GM21360 (cell line): Measurements from ENCODE around the gene SDR42E2.
"Not testable (repeated sequence)": the region's sequence is repeated elsewhere in the genome, so short reads cannot be mapped to it uniquely, and the experiment has no call there.

Experiments used
- ATAC-seq: cut with Tn5 transposase; IDR thresholded peaks from one replicate; pipeline ENCODE4 v1.9.1; 2021; ENCODE audit warnings: mild to moderate bottlenecking, moderate library complexity; ENCODE audit not compliant: unreplicated experiment

Gene SDR42E2

GRCh38 chr16:22190776-22191531, 28.6 kb downstream of the SDR42E2 start:
- peak; percentile 40 for ATAC-seq

- ATAC-seq, result no peak
Observed at GRCh38 chr16:22191532-22192260, 29.4 kb downstream of the SDR42E2 start.

- ATAC-seq, result peak; percentile 21
Observed at GRCh38 chr16:22192261-22193062, 30.2 kb downstream of the SDR42E2 start.

DNA sequence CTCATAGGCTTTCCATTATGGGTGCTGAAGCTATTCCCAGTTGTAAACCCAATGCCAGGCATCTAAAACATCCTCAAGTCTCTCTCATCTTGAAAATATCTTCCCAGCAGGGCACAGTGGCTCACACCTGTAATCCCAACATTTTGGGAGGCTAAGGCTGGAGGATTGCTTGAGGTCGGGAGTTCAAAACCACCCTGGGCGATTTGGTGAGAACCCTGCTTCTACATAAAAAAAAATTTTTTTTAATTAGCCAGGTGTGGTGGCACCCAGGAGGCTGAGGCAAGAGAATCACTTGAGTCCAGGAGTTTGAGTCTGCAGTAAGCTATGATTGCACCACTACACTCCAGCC, 30.7 kb downstream of the SDR42E2 start:
- ATAC-seq, result no peak

GRCh38 chr16:22194707-22195444, 32.6 kb downstream of the SDR42E2 start:
- ATAC-seq, result no peak

DNA sequence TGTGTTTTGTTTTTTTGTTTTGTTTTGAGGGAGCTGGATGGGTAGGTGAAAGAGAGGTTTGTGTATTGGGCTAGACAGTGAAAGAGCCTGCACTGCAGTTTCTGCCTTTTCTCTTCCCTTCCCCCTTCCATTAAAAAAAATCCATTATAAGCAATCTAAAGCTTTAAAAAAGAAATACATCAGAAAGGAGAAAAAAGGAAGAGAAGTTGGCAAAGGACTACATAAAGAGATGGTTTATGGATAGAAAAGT, 33.1 kb downstream of the SDR42E2 start:
- no peak for ATAC-seq

DNA sequence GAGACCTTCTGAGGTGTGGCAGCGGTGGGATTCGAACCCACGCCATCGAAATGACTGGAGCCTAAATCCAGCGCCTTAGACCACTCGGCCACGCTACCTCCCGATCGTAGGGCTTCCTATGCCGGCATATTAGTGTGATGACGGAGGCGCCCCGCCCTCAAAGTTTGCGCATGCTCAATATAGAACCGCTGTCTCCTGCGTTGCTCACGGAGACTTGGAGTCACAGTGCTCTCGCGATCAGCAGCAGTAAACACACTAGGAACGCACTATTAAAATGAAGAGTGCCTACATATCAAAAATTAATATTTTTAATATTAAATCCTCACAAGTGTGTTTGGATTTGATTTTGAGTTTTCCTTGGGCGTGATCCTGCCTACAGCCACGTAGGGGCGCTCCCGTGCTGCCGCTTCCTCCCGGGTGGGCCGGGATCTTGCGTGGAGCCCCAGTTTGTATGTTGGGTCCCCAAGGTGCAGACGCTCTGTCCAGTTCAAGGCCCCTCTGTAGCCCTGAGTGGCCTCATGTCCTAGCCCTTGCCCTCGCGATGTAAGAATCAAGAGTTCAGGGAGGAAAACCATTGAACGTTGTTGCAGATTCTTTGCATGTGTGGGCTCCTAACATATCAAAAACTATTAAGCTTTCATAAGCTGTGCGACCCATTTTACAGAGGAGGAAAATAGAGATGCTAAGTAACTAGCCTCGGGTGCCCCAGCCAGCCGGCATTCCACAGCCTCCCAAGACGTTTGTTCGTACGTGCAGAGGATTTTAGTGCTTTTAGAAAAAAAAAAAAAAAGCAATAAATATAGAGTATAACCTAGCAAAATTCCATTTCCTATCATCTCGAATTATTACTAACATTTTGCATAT, 33.6 kb downstream of the SDR42E2 start:
- ATAC-seq, result peak; percentile 26

DNA sequence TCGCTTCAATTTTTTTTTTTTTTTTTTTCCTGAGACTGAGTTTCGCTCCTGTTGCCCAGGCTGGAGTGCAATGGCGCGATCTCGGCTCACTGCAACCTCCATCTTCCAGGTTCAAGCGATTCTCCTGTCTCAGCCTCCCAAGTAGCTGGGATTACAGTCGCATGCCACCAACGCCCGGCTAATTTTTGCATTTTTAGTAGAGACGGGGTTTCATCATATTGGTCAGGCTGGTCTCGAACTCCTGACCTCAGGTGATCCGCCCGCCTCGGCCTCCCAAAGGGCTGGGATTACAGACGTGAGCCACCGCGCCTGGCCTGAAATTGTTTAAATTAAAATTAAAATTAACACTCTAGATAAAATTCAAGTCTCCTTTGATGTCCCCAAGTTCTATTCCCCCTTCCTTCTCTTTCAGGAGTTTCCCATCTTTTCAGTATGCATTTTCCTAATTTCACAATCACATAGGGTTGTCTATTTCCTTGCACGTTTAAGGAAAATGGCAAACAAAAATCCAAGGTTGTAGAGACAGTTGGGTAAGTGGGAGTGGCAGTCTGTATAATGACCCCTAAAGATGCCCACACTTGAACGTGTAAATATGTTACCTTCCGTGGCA, 34.4 kb downstream of the SDR42E2 start:
- ATAC-seq, result not testable (repeated sequence)

- ATAC-seq, result no peak
Observed at GRCh38 chr16:22198547-22199293, 36.4 kb downstream of the SDR42E2 start.

DNA sequence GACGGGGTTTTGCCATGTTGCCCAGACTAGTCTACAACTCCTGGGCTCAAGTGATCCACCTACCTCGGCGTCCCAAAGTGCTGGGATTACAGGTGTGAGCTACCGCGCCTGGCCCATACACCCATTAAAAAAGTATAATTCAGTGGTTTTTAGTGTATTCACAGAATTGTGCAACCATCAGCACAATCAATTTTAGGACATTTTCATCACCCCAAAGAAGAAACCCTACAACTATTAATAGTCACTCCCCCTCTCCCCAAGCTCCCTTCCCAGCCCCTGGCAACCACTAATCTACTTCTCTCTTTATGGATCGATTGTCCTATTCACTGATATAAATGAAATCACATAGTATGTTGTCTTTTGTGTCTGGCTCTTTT, 39.9 kb downstream of the SDR42E2 start:
- no peak for ATAC-seq

DNA sequence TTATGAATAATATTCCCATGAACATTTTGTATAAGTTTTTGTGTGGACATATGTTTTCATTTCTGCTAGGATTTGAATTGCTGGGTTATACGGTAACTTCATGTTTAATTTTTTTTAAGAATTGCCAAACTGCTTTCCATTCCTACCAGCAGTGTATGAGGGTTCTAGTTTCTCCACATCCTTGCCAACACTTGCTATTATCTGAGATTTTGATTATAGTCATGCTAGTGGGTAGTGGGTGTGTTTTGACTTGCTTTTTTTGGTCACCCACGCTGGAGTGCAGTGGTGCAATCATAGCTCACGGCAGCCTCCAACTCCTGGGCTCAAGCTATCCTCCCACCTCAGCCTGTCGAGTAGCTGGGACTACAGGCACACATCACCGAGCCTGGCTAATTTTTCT, 40.8 kb downstream of the SDR42E2 start:
- no peak for ATAC-seq

GRCh38 chr16:22204091-22204655, 41.9 kb downstream of the SDR42E2 start:
- no peak for ATAC-seq

DNA sequence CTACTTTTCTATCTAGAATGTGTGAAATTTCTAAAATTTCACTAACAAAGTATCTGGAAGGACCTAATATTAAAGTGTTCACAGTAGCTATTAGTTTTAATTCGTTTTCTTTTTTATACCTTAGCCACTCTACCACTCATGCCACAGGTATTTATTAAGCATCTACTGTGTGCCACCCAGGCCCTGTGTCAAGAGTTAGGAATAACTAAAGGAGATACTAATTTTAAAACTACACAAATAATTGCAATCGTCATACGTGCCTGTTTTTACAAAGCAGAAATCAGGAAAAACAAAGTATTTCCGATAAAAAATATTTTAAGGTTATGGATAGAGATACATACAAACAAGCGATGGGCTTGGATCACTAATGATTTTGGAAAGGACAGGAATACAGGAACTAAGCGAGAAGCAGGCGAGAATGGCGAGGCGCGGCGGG, 43.3 kb downstream of the SDR42E2 start:
- no peak for ATAC-seq

- peak; percentile 68 for ATAC-seq
Observed at GRCh38 chr16:22206013-22206841, 43.9 kb downstream of the SDR42E2 start, which contains the start of gene EEF2K. Gene EEF2K (plus strand): TSS chr16:22206278. CDS start chr16:22225730, 19,452 bp downstream.

DNA sequence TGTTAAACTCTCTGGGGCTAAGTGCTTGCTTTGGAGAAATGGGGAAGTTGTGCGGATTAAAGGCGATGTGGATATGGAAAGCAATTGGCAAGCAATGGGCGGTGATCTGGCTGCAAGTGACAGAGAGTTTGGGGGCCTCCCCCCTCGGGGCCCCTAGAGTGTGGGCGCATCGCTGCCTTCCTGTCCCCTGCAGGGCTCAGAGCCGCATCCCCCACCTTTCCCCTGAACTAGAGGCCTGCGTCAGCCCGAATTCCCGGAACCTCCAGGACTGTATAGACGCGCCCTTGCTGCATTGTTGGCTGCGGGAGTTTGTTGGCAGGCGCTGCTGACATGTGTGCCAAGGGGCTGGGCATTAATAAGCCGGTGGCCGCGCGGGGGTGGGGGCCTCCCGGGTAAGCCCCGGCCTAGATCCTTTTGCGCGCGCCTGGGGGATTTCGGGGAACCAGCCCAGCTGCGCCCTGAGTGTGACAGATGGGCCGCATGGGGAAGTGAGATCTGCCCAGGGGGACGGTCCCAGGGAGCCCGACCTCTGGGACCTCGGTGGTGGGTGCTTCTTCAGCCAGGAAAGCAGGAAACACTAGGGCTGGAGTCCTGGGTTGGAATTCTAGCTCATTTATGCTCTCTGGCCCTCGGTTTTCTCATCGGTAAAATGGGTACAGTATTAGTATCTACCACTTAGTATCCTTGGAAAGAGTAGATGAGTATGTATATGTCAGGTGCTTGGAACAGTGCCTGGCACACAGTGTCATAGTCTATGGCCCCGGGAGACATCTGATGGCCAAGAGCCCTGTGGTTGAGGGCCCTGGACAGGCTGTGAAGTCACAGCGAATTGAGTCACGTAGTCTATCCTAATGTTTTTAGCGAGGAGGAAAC, 44.8 kb downstream of the SDR42E2 start:
- peak; percentile 53 for ATAC-seq

- ATAC-seq, result no peak
Observed at GRCh38 chr16:22207715-22208360, 45.5 kb downstream of the SDR42E2 start.
